HFF-Myc (cell line): ENCODE data around the gene CRYAA.
"Not testable (repeated sequence)": the region's sequence is repeated elsewhere in the genome, so short reads cannot be mapped to it uniquely, and the experiment has no call there.

ENCODE experiments used
- DNase-seq: peaks from one replicate; pipeline ENCODE4 v3.0.0-alpha.2; 2011; ENCODE audit warnings: low read depth; ENCODE audit errors: extremely low read depth
- H3K4me3 ChIP-seq: replicated peaks from 2 replicates; pipeline ENCODE4 v1.5.1; 2011; ENCODE audit warnings: low read depth, mild to moderate bottlenecking, control low read depth, low read length

The CRYAA gene

GRCh38 chr21:43168708-43169107 is at the start of gene CRYAA:
Gene CRYAA, plus strand, starts transcription at chr21:43169008. Its CDS starts 92 bp downstream, at chr21:43169100.
- not testable (repeated sequence) for DNase-seq, H3K4me3 ChIP-seq

- not testable (repeated sequence) for DNase-seq, H3K4me3 ChIP-seq
Measured at GRCh38 chr21:43130094-43130493, 38.7 kb upstream of the CRYAA start.

GRCh38 chr21:43134520-43134919 is 34.3 kb upstream of the CRYAA start:
- not testable (repeated sequence) for DNase-seq

GRCh38 chr21:43138944-43139343 is 29.9 kb upstream of the CRYAA start:
- not testable (repeated sequence) for H3K4me3 ChIP-seq, DNase-seq

More at GRCh38 chr21:43134520-43134919, 34.3 kb upstream of the CRYAA start:
- not testable (repeated sequence) for H3K4me3 ChIP-seq

GRCh38 chr21:43141407-43141806 is 27.4 kb upstream of the CRYAA start:
- not testable (repeated sequence) for H3K4me3 ChIP-seq, DNase-seq

GRCh38 chr21:43146637-43147036 is 22.2 kb upstream of the CRYAA start:
- DNase-seq, H3K4me3 ChIP-seq: not testable (repeated sequence)

- not testable (repeated sequence) for DNase-seq
Measured at GRCh38 chr21:43147999-43148398, 20.8 kb upstream of the CRYAA start.

GRCh38 chr21:43149344-43149743 is 19.5 kb upstream of the CRYAA start:
- not testable (repeated sequence) for DNase-seq, H3K4me3 ChIP-seq

More at GRCh38 chr21:43147999-43148398, 20.8 kb upstream of the CRYAA start:
- not testable (repeated sequence) for H3K4me3 ChIP-seq

GRCh38 chr21:43153601-43154000 is 15.2 kb upstream of the CRYAA start:
- not testable (repeated sequence) for DNase-seq, H3K4me3 ChIP-seq

GRCh38 chr21:43159279-43160175 is 9.3 kb upstream of the CRYAA start:
- not testable (repeated sequence) for H3K4me3 ChIP-seq, DNase-seq

- H3K4me3 ChIP-seq, result not testable (repeated sequence)
Measured at GRCh38 chr21:43161826-43162707, 6.7 kb upstream of the CRYAA start.

GRCh38 chr21:43162708-43163205 is 6.1 kb upstream of the CRYAA start:
- H3K4me3 ChIP-seq, DNase-seq: not testable (repeated sequence)

More at GRCh38 chr21:43161826-43162707, 6.7 kb upstream of the CRYAA start:
- not testable (repeated sequence) for DNase-seq

GRCh38 chr21:43164823-43165222 is 4.0 kb upstream of the CRYAA start:
- H3K4me3 ChIP-seq, DNase-seq: not testable (repeated sequence)

GRCh38 chr21:43165734-43166133 is 3.1 kb upstream of the CRYAA start:
- DNase-seq, H3K4me3 ChIP-seq: not testable (repeated sequence)

- not testable (repeated sequence) for DNase-seq, H3K4me3 ChIP-seq
Measured at GRCh38 chr21:43169230-43169886, 550 bp downstream of the CRYAA start.

- DNase-seq, H3K4me3 ChIP-seq: not testable (repeated sequence)
Measured at GRCh38 chr21:43169891-43170290, 1.1 kb downstream of the CRYAA start.

GRCh38 chr21:43172812-43173211 is 4.0 kb downstream of the CRYAA start:
- not testable (repeated sequence) for DNase-seq, H3K4me3 ChIP-seq

- DNase-seq, H3K4me3 ChIP-seq: not testable (repeated sequence)
Measured at GRCh38 chr21:43173438-43173837, 4.6 kb downstream of the CRYAA start.
